Colonic mucosa (tissue), 4 donors: ENCODE data around the gene MYBL2. TPM values are rescaled to one million over a fixed set of nuclear protein-coding genes. Genes with fewer than 3 reads are reported as not detected.

Experiments used
- DNase-seq: peaks from one replicate; pipeline ENCODE4 v3.0.0-alpha.2; 2020
- H3K27ac ChIP-seq: fragments of 200-600 bp; one replicate; pipeline ENCODE4 v1.8.0; 2021
- H3K27me3 ChIP-seq: fragments of 200-600 bp; one replicate; pipeline ENCODE4 v1.8.0; 2021
- H3K36me3 ChIP-seq: fragments of 200-600 bp; one replicate; pipeline ENCODE4 v1.8.0; 2021
- H3K4me1 ChIP-seq: fragments of 200-600 bp; one replicate; pipeline ENCODE4 v1.8.0; 2021; ENCODE audit warnings: mild to moderate bottlenecking
- H3K4me3 ChIP-seq: fragments of 200-600 bp; one replicate; pipeline ENCODE4 v1.8.0; 2021
- H3K9ac ChIP-seq, 2 donors: one replicate each; pipeline ENCODE4 v1.7.0; 2013; ENCODE audit warnings: control low read depth in 2 of 2, low read depth in 2 of 2, low read length in 2 of 2
- H3K9me3 ChIP-seq: fragments of 200-600 bp; one replicate; pipeline ENCODE4 v1.8.0; 2021
- intact Hi-C: fragments of 100-400 bp; cut with DNase I; formaldehyde crosslinking; loops from one replicate; pipeline ENCODE4 v1.14.1; 2022
- total RNA-seq, 2 donors: library from RNA; stranded (reverse); fragmentation: NEBNext Ultra II Directional in 1 of 2; extraction: Animal tissue kit (Norgen Biotek cat#: 25700) in 1 of 2; gene quantifications; one replicate each; pipeline ENCODE4 v1.2.1, GENCODE V29; 2021
- TF ChIP-seq, protein P1 (sequence below): fragments of 200-600 bp; IDR thresholded peaks from one replicate; pipeline ENCODE4 v1.8.0; 2022; ENCODE audit warnings: antibody characterized with exemption, mild to moderate bottlenecking
- donor health status: healthy.
- donor health status: DM: no; HTN: no; CAD: no.
- donor health status: DM: no; HTN: no; CAD: no.

MYBL2 gene
- total RNA-seq, 2 donors from 2014 or later, result 15.1 to 71.1 TPM

DNA sequence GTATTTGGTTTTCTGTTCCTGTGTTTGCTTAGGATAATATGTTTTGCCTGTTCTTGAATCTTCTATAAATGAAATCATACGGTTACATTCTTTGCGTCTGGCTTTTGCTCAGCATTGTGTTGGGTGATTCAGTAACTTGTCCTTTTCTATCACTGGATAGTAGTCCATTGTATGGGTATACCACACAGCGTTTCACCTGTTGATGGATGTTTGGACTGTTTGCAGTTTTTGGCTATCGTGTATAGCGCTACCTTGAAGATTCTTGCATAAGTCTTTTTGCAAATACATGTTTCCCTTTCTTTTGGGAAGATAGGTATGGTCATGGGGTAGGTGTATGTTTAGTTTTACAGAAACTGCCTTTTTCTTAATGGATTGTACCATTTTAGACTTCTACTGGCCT lies 9.5 kb downstream of the MYBL2 start:
- no peak overlapping the region for H3K27ac ChIP-seq
- no peak overlapping the region for H3K4me3 ChIP-seq
- DNase-seq, result no peak

DNA sequence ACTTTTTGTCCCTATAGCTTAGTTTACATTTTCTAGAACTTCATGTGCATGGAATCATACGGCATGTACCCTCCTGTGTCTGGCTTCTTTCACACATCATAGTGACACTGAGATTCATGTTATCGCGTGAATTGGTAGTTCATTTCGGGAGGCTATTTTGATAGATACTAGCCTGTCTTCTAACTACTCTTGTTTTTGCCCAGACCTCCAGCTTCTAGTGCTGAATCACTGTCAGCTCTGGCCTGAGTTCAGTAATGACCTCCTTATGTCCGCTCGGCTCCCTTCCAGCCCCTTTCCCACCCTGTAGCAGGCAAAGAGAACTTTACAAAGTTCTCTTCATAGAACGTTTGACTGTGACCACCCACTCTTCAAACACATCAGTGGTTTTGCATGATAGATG lies 14.1 kb downstream of the MYBL2 start:
- intact Hi-C loops, result no loop called here
- Histone ChIP-seq H3K4me3 (no peak overlapping the region), H3K36me3 (no peaks in the 10 kb centered on the region), H3K9me3 (no peaks in the 10 kb centered on the region), H3K4me1 (no peaks in the 10 kb centered on the region), H3K27me3 (no peaks in the 10 kb centered on the region), H3K9ac (peak overlapping the region in 1 of 2 donors; percentile 12), H3K27ac (no peak overlapping the region)
- TF ChIP-seq, protein P1, sequence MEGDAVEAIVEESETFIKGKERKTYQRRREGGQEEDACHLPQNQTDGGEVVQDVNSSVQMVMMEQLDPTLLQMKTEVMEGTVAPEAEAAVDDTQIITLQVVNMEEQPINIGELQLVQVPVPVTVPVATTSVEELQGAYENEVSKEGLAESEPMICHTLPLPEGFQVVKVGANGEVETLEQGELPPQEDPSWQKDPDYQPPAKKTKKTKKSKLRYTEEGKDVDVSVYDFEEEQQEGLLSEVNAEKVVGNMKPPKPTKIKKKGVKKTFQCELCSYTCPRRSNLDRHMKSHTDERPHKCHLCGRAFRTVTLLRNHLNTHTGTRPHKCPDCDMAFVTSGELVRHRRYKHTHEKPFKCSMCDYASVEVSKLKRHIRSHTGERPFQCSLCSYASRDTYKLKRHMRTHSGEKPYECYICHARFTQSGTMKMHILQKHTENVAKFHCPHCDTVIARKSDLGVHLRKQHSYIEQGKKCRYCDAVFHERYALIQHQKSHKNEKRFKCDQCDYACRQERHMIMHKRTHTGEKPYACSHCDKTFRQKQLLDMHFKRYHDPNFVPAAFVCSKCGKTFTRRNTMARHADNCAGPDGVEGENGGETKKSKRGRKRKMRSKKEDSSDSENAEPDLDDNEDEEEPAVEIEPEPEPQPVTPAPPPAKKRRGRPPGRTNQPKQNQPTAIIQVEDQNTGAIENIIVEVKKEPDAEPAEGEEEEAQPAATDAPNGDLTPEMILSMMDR, result no peak
- no peak for DNase-seq

More for the DNA sequence above, 9.5 kb downstream of the MYBL2 start:
- TF ChIP-seq, protein P1, result no peak
- H3K4me1 ChIP-seq, result no peaks in the 10 kb centered on the region
- no peak overlapping the region for H3K9ac ChIP-seq
- no peaks in the 10 kb centered on the region for H3K27me3 ChIP-seq
- H3K9me3 ChIP-seq, result no peaks in the 10 kb centered on the region
- H3K36me3 ChIP-seq, result no peaks in the 10 kb centered on the region
- intact Hi-C loops, result no loop called here

DNA sequence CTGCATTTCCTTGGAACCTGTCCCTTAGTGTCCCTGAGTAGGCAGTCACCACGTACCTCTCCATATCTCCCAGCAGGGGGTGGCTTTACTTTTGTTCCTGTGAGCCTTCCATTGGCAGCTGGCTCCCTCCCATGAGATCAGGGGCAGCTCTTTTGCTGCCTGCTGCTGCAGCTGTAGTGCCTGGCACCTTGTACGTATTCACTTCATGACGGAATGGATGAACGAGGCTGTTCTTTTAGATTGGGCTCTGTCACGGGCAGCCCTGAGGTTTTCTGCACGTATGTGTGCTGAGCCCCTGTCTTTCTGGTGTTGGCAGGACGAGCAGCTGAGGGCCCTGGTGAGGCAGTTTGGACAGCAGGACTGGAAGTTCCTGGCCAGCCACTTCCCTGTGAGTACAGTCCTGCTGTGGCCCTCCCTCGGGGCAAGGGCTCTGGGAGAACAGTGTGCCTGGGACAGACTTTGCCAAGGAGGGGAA lies 14.6 kb downstream of the MYBL2 start:
- Histone ChIP-seq H3K4me1 (no peaks in the 10 kb centered on the region), H3K27ac (no peak overlapping the region), H3K36me3 (no peaks in the 10 kb centered on the region), H3K4me3 (no peak overlapping the region), H3K27me3 (no peaks in the 10 kb centered on the region), H3K9ac (no peak overlapping the region), H3K9me3 (no peaks in the 10 kb centered on the region)
- intact Hi-C loops, result no loop called here
- TF ChIP-seq, protein P1, result no peak
- no peak for DNase-seq

DNA sequence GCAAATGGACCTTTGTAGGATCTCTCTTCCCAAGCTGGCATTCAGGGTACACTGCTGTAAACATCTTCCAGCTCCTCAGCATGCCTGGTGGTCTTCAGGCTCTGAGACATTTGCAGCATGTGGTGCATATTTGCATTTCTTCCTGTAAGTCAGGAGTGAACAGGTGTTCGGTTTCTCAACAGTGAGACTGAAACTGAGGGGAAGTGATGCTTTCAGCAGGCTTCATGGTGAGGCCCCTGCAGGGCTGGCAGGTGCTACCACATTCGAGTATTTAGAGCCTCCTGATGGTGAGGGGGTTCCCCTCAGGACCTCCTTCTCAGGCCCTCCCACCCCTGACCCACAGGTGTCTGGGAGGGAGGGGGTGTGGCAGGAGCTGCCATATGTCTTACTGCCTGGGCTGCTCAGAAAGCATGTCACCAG lies 15.1 kb downstream of the MYBL2 start:
- no peak for DNase-seq

DNA sequence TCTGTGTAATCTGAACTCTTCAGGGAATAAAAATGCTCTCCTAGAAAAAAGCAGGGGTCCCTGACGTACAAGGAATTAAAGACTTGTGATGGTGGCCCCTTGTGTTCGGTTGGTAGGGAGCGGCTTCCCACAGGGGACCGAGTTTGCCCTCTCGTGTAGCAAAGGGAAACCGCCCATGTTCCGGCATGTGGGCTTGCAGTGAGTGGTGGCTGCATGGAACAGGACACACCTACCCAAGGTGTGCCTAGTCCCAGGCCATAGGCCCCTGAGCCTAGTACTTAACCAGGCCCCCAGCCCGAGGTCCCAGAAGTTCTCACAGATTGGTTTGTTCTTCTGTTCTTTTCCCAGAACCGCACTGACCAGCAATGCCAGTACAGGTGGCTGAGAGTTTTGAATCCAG lies 15.5 kb downstream of the MYBL2 start:
- H3K9me3 ChIP-seq, result no peaks in the 10 kb centered on the region
- TF ChIP-seq, protein P1, result no peak
- DNase-seq, result no peak
- H3K27ac ChIP-seq, result no peak overlapping the region
- no peaks in the 10 kb centered on the region for H3K27me3 ChIP-seq
- intact Hi-C loops, result no loop called here
- no peaks in the 10 kb centered on the region for H3K4me1 ChIP-seq
- no peaks in the 10 kb centered on the region for H3K36me3 ChIP-seq
- no peak overlapping the region for H3K4me3 ChIP-seq
- H3K9ac ChIP-seq, result no peak overlapping the region

More for the DNA sequence above, 15.1 kb downstream of the MYBL2 start:
- TF ChIP-seq, protein P1, result no peak
- Histone ChIP-seq H3K27ac (no peak overlapping the region), H3K4me3 (no peak overlapping the region), H3K4me1 (no peaks in the 10 kb centered on the region), H3K9ac (no peak overlapping the region), H3K9me3 (no peaks in the 10 kb centered on the region), H3K27me3 (no peaks in the 10 kb centered on the region), H3K36me3 (no peaks in the 10 kb centered on the region)
- intact Hi-C loops, result no loop called here

DNA sequence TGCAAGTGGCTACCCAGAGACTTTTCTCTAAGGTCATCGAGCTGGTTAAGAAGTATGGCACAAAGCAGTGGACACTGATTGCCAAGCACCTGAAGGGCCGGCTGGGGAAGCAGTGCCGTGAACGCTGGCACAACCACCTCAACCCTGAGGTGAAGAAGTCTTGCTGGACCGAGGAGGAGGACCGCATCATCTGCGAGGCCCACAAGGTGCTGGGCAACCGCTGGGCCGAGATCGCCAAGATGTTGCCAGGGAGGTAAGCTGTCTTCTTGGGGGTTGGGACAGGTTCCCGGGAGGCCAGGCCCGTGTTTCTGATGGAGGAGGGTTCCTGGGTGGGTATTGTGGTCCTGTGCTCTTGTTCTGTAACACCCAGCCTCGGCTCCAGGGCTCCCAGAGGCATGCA lies 19.9 kb downstream of the MYBL2 start:
- TF ChIP-seq, protein P1, result no peak
- Histone ChIP-seq H3K9me3 (no peaks in the 10 kb centered on the region), H3K27me3 (no peaks in the 10 kb centered on the region), H3K27ac (no peak overlapping the region), H3K9ac (no peak overlapping the region), H3K36me3 (no peaks in the 10 kb centered on the region), H3K4me3 (no peak overlapping the region), H3K4me1 (no peaks in the 10 kb centered on the region)
- intact Hi-C loops, result no loop called here
- DNase-seq, result no peak
